ENCODE measurements around the gene C9orf50.

Gene C9orf50

DNA sequence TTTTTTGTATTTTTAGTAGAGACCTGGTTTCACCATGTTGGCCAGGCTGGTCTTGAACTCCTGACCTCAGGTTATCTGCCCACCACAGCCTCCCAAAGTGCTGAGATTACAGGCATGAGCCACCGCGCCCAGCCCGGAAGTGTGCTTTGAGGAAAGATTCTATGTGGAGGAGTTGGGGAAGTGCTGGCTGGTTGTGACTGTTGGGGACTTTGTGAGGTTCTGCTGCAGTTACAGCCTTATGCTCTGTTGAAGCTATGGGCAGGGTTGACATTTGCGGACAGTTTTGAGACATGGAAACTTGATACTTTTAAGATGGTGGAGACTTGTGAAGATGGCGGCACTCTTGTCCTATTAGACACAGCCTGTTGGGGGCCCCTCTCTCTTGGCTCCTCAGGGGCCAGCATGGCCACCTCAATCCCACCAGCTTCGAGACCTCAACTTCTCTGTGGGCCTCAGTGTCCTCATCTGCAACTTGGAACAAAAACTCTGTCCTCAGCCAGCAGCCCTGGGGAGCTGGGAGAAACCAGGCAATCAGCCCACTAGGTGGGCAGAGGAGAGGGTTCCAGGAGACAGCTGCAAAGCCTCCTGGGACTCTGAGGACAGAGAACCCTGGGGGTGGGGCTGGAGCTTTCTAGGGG, 24.9 kb downstream of the C9orf50 start:
- Histone ChIP-seq H3K36me3 (ENCODE audit: control insufficient read depth in 2 of 2, insufficient read depth in 1 of 2, low read length in 2 of 2) (no peaks in the 10 kb centered on the region), H3K9me3 (ENCODE audit: control insufficient read depth, insufficient read depth, low read depth, low read length) (no peaks in the 10 kb centered on the region), H3K27ac (ENCODE audit: extremely low read depth, low read depth, low read length) (no peak overlapping the region), H3K4me3 (ENCODE audit: low read depth, low read length) (no peak overlapping the region), H3K4me1 (ENCODE audit: control insufficient read depth, insufficient read depth, low read length) (0 out of 2 replicates have a peak, but pooled peaks cover 3% of the 10 kb centered on the region)
- POLR2A ChIA-PET = interaction anchor here (0.5 to 1.6 kb wide), 5 partner anchors 9 to 421 kb away, joined by 3 to 9 read pairs (median 4); no protein-coding TSS in a partner anchor
- no peak for TF ChIP-seq ZNF433 (tag by site-specific recombination; IDR thresholded peaks at IDR 0.05; ENCODE audit: low read depth)
- TF ChIP-seq, protein P1, sequence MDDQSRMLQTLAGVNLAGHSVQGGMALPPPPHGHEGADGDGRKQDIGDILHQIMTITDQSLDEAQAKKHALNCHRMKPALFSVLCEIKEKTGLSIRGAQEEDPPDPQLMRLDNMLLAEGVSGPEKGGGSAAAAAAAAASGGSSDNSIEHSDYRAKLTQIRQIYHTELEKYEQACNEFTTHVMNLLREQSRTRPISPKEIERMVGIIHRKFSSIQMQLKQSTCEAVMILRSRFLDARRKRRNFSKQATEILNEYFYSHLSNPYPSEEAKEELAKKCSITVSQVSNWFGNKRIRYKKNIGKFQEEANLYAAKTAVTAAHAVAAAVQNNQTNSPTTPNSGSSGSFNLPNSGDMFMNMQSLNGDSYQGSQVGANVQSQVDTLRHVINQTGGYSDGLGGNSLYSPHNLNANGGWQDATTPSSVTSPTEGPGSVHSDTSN (CRISPR knock-in tag; IDR thresholded peaks at IDR 0.05) = no peak
- CTCF ChIA-PET = interaction anchor here (0.6 to 1.3 kb wide), 8 partner anchors 7 to 457 kb away, joined by 3 to 4 read pairs (median 3); no protein-coding TSS in a partner anchor

DNA sequence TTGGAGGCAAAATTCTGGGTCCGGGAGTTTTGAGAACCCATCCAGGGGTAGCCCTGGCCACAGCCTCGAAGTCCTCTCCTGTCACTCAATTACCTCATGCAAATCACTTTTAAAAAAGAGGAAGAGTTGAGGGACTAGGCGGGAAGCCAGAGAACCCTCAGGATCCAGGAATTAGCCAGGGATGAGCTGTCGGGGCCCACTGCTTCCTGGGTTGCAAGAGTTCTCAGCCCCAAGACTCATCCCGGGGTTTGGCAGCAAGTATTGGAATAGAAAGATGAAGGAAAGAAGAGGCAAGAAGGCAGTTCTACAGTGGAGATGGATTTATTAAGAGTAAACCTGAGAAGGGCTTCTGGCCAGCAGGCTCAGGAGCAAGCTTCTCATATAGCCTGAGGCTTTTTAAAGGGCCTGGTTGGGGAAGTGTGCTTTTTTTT, 25.6 kb downstream of the C9orf50 start:
- H3K9me3 ChIP-seq (ENCODE audit: control insufficient read depth, insufficient read depth, low read depth, low read length) = no peaks in the 10 kb centered on the region
- 0 out of 2 replicates have a peak, but pooled peaks cover 3% of the 10 kb centered on the region for H3K4me1 ChIP-seq (ENCODE audit: control insufficient read depth, insufficient read depth, low read length)
- TF ChIP-seq ZNF514 (tag by site-specific recombination; IDR thresholded peaks at IDR 0.05) (no peak), ZFP69B (tag by site-specific recombination; IDR thresholded peaks at IDR 0.05) (peak; percentile 76), ZNF747 (tag by site-specific recombination; IDR thresholded peaks at IDR 0.05) (no peak), ZNF501 (tag by site-specific recombination; IDR thresholded peaks at IDR 0.05) (no peak), OSR2 (tag by site-specific recombination; IDR thresholded peaks at IDR 0.05) (peak; percentile 62)
- TF ChIP-seq, protein P2, sequence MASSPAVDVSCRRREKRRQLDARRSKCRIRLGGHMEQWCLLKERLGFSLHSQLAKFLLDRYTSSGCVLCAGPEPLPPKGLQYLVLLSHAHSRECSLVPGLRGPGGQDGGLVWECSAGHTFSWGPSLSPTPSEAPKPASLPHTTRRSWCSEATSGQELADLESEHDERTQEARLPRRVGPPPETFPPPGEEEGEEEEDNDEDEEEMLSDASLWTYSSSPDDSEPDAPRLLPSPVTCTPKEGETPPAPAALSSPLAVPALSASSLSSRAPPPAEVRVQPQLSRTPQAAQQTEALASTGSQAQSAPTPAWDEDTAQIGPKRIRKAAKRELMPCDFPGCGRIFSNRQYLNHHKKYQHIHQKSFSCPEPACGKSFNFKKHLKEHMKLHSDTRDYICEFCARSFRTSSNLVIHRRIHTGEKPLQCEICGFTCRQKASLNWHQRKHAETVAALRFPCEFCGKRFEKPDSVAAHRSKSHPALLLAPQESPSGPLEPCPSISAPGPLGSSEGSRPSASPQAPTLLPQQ (tag by site-specific recombination; IDR thresholded peaks at IDR 0.05) = peak; percentile 75; the same call in 1 of the 2 replicates
- no peaks in the 10 kb centered on the region for H3K36me3 ChIP-seq (ENCODE audit: control insufficient read depth in 2 of 2, insufficient read depth in 1 of 2, low read length in 2 of 2)
- ChIA-PET POLR2A (interaction anchor here (0.6 to 1.6 kb wide), 5 partner anchors 10 to 420 kb away, joined by 3 to 6 read pairs (median 4); no protein-coding TSS in a partner anchor), CTCF (interaction anchor here (0.6 to 1.3 kb wide), 4 partner anchors 8 to 318 kb away, joined by 3 to 4 read pairs (median 4); no protein-coding TSS in a partner anchor)
- no peak overlapping the region for H3K4me3 ChIP-seq (ENCODE audit: low read depth, low read length)
- H3K27ac ChIP-seq (ENCODE audit: extremely low read depth, low read depth, low read length) = no peak overlapping the region

DNA sequence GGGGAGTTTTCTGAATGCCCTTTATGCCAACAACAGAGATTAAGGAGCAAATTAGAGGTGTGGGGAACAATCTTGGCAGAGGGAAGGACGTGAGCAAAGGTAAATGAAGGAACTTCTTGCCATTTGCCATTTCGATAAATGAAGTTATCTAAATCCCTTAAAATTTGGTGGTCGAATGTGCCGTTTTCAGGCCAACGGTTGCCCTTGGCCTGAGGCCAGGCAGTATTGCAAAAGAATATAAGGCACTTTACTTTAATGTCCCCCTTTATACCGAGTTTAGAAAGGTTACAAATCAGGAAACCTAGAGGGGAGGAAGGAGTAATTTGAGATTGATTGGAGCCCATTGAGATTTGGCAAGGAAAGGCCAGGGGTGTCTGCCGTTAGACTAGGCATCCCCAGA, 26.3 kb downstream of the C9orf50 start:
- Histone ChIP-seq H3K4me3 (ENCODE audit: low read depth, low read length) (no peak overlapping the region), H3K4me1 (ENCODE audit: control insufficient read depth, insufficient read depth, low read length) (0 out of 2 replicates have a peak, but pooled peaks cover 3% of the 10 kb centered on the region), H3K36me3 (ENCODE audit: control insufficient read depth in 2 of 2, insufficient read depth in 1 of 2, low read length in 2 of 2) (no peaks in the 10 kb centered on the region), H3K9me3 (ENCODE audit: control insufficient read depth, insufficient read depth, low read depth, low read length) (no peaks in the 10 kb centered on the region), H3K27ac (ENCODE audit: extremely low read depth, low read depth, low read length) (no peak overlapping the region)
- ChIA-PET CTCF (no interaction called here), POLR2A (no interaction called here)
- TF ChIP-seq, protein P3, sequence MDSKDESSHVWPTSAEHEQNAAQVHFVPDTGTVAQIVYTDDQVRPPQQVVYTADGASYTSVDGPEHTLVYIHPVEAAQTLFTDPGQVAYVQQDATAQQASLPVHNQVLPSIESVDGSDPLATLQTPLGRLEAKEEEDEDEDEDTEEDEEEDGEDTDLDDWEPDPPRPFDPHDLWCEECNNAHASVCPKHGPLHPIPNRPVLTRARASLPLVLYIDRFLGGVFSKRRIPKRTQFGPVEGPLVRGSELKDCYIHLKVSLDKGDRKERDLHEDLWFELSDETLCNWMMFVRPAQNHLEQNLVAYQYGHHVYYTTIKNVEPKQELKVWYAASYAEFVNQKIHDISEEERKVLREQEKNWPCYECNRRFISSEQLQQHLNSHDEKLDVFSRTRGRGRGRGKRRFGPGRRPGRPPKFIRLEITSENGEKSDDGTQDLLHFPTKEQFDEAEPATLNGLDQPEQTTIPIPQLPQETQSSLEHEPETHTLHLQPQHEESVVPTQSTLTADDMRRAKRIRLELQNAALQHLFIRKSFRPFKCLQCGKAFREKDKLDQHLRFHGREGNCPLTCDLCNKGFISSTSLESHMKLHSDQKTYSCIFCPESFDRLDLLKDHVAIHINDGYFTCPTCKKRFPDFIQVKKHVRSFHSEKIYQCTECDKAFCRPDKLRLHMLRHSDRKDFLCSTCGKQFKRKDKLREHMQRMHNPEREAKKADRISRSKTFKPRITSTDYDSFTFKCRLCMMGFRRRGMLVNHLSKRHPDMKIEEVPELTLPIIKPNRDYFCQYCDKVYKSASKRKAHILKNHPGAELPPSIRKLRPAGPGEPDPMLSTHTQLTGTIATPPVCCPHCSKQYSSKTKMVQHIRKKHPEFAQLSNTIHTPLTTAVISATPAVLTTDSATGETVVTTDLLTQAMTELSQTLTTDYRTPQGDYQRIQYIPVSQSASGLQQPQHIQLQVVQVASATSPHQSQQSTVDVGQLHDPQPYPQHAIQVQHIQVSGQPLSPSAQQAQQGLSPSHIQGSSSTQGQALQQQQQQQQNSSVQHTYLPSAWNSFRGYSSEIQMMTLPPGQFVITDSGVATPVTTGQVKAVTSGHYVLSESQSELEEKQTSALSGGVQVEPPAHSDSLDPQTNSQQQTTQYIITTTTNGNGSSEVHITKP (tag by site-specific recombination; IDR thresholded peaks at IDR 0.05) = 0 out of 2 replicates have a peak, but pooled peaks have one; percentile 27
- TF ChIP-seq, protein P4, sequence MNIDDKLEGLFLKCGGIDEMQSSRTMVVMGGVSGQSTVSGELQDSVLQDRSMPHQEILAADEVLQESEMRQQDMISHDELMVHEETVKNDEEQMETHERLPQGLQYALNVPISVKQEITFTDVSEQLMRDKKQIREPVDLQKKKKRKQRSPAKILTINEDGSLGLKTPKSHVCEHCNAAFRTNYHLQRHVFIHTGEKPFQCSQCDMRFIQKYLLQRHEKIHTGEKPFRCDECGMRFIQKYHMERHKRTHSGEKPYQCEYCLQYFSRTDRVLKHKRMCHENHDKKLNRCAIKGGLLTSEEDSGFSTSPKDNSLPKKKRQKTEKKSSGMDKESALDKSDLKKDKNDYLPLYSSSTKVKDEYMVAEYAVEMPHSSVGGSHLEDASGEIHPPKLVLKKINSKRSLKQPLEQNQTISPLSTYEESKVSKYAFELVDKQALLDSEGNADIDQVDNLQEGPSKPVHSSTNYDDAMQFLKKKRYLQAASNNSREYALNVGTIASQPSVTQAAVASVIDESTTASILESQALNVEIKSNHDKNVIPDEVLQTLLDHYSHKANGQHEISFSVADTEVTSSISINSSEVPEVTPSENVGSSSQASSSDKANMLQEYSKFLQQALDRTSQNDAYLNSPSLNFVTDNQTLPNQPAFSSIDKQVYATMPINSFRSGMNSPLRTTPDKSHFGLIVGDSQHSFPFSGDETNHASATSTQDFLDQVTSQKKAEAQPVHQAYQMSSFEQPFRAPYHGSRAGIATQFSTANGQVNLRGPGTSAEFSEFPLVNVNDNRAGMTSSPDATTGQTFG (tag by site-specific recombination; IDR thresholded peaks at IDR 0.05; ENCODE audit: borderline replicate concordance) = no peak
- TF ChIP-seq ZNF785 (tag by site-specific recombination; IDR thresholded peaks at IDR 0.05) (no peak), ZBTB17 (tag by site-specific recombination; IDR thresholded peaks at IDR 0.05) (no peak)
